ENCODE results near the gene FANCC.

The FANCC gene

GRCh38 chr9:95096381-95096780 is 221.1 kb downstream of the FANCC start:
- DNase-seq (ENCODE audit: low read depth), result no peak
- H3K4me3 ChIP-seq (ENCODE audit: low read depth, low read length), result no peak overlapping the region

- H3K4me3 ChIP-seq (ENCODE audit: low read depth, low read length), result no peak overlapping the region
Observed at GRCh38 chr9:95095641-95096355, 221.7 kb downstream of the FANCC start.

GRCh38 chr9:95094002-95094401 is 223.5 kb downstream of the FANCC start:
- no peak for DNase-seq (ENCODE audit: low read depth)
- H3K4me3 ChIP-seq (ENCODE audit: low read depth, low read length), result no peak overlapping the region

More at GRCh38 chr9:95095641-95096355, 221.7 kb downstream of the FANCC start:
- DNase-seq (ENCODE audit: low read depth), result no peak

- DNase-seq (ENCODE audit: low read depth), result no peak
- H3K4me3 ChIP-seq (ENCODE audit: low read depth, low read length), result no peak overlapping the region
Observed at GRCh38 chr9:95093586-95093985, 223.9 kb downstream of the FANCC start.

GRCh38 chr9:95092262-95093072 is 225.0 kb downstream of the FANCC start:
- DNase-seq (ENCODE audit: low read depth), result peak; percentile 96
- H3K4me3 ChIP-seq (ENCODE audit: low read depth, low read length), result no peak overlapping the region

GRCh38 chr9:95091601-95092261 is 225.8 kb downstream of the FANCC start:
- DNase-seq (ENCODE audit: low read depth), result peak; percentile 60
- no peak overlapping the region for H3K4me3 ChIP-seq (ENCODE audit: low read depth, low read length)

- H3K4me3 ChIP-seq (ENCODE audit: low read depth, low read length), result no peak overlapping the region
- DNase-seq (ENCODE audit: low read depth), result peak; percentile 32
Observed at GRCh38 chr9:95090871-95091577, 226.5 kb downstream of the FANCC start.

GRCh38 chr9:95090023-95090791 is 227.3 kb downstream of the FANCC start:
- H3K4me3 ChIP-seq (ENCODE audit: low read depth, low read length), result no peak overlapping the region
- DNase-seq (ENCODE audit: low read depth), result no peak

- DNase-seq (ENCODE audit: low read depth), result no peak
- H3K4me3 ChIP-seq (ENCODE audit: low read depth, low read length), result no peak overlapping the region
Observed at GRCh38 chr9:95089257-95090022, 228.1 kb downstream of the FANCC start.

- H3K4me3 ChIP-seq (ENCODE audit: low read depth, low read length), result no peak overlapping the region
- no peak for DNase-seq (ENCODE audit: low read depth)
Observed at GRCh38 chr9:95088421-95089161, 228.9 kb downstream of the FANCC start.

- DNase-seq (ENCODE audit: low read depth), result no peak
- H3K4me3 ChIP-seq (ENCODE audit: low read depth, low read length), result no peak overlapping the region
Observed at GRCh38 chr9:95087659-95088242, 229.8 kb downstream of the FANCC start.

GRCh38 chr9:95086564-95086955 is 230.9 kb downstream of the FANCC start:
- DNase-seq (ENCODE audit: low read depth), result no peak
- H3K4me3 ChIP-seq (ENCODE audit: low read depth, low read length), result no peak overlapping the region

GRCh38 chr9:95085861-95086563 is 231.5 kb downstream of the FANCC start:
- no peak for DNase-seq (ENCODE audit: low read depth)
- H3K4me3 ChIP-seq (ENCODE audit: low read depth, low read length), result no peak overlapping the region

- DNase-seq (ENCODE audit: low read depth), result no peak
- no peak overlapping the region for H3K4me3 ChIP-seq (ENCODE audit: low read depth, low read length)
Observed at GRCh38 chr9:95085036-95085770, 232.3 kb downstream of the FANCC start.

GRCh38 chr9:95084254-95084934 is 233.1 kb downstream of the FANCC start:
- H3K4me3 ChIP-seq (ENCODE audit: low read depth, low read length), result no peak overlapping the region

More at GRCh38 chr9:95084254-95084934, 233.1 kb downstream of the FANCC start:
- no peak for DNase-seq (ENCODE audit: low read depth)
